ENCODE measurements around the gene SLC38A10. TPM values are rescaled to one million over a fixed set of nuclear protein-coding genes. Genes with fewer than 3 reads are reported as not detected.

Gene SLC38A10
- polyA plus RNA-seq, 1 donor (not counting 4 experiments of a cell fraction or from before 2014, with no cell fraction given): 16.8 TPM

- Histone ChIP-seq H3K9me1 (ENCODE audit: control insufficient read depth, extremely low read depth, insufficient read depth, low read length) (no peaks in the 10 kb centered on the region), H3K36me3 (ENCODE audit: control insufficient read depth in 2 of 2, extremely low read depth in 1 of 2, insufficient read depth in 2 of 2, low read length in 2 of 2) (no peaks in the 10 kb centered on the region), H3K27me3 (ENCODE audit: control insufficient read depth, extremely low read depth, insufficient read depth, low read length) (peaks cover 12% of the 10 kb centered on the region), H3K27ac (ENCODE audit: control insufficient read depth, insufficient read depth, low read length) (no peak overlapping the region), H3K79me2 (ENCODE audit: control insufficient read depth, insufficient read depth, low read length) (no peaks in the 10 kb centered on the region), H2AFZ (ENCODE audit: control insufficient read depth, low read length) (no peak overlapping the region), H3K4me2 (ENCODE audit: control insufficient read depth, extremely low read depth, insufficient read depth, low read depth, low read length) (no peak overlapping the region), H3K4me1 (ENCODE audit: control insufficient read depth, extremely low read depth, insufficient read depth, low read length) (peaks cover 4% of the 10 kb centered on the region), H3K4me3 (ENCODE audit: control insufficient read depth in 2 of 3, extremely low read depth in 1 of 3, insufficient read depth in 2 of 3, low read depth in 1 of 3, low read length in 3 of 3) (no peak overlapping the region), H3K9ac (ENCODE audit: control insufficient read depth, extremely low read depth, insufficient read depth, low read length) (no peak overlapping the region), H3K9me3 (ENCODE audit: control insufficient read depth, low read depth, low read length) (no peaks in the 10 kb centered on the region), H4K20me1 (ENCODE audit: control insufficient read depth, extremely low read depth, insufficient read depth, low read length) (no peaks in the 10 kb centered on the region)
- FAIRE-seq (no peak), DNase-seq (ENCODE audit: low read depth, low spot score) (no peak)
- TF ChIP-seq CTCF (optimal IDR thresholded peaks at IDR 0.05 in 1 of 3, IDR thresholded peaks at IDR 0.05 in 1 of 3, conservative IDR thresholded peaks at IDR 0.05 in 1 of 3; ENCODE audit: extremely low read depth in 1 of 3, insufficient read depth in 2 of 3, low read length in 3 of 3) (no peak), EZH2 (IDR thresholded peaks at IDR 0.05; ENCODE audit: low read length) (no peak)
- dilution Hi-C loops (cut with MboI; ENCODE audit: extremely low pct_ligation_motif_present, low sequenced_read_pairs): no loop called here
Measured at GRCh38 chr17:81315129-81315884, 20.2 kb upstream of the SLC38A10 start.

DNA sequence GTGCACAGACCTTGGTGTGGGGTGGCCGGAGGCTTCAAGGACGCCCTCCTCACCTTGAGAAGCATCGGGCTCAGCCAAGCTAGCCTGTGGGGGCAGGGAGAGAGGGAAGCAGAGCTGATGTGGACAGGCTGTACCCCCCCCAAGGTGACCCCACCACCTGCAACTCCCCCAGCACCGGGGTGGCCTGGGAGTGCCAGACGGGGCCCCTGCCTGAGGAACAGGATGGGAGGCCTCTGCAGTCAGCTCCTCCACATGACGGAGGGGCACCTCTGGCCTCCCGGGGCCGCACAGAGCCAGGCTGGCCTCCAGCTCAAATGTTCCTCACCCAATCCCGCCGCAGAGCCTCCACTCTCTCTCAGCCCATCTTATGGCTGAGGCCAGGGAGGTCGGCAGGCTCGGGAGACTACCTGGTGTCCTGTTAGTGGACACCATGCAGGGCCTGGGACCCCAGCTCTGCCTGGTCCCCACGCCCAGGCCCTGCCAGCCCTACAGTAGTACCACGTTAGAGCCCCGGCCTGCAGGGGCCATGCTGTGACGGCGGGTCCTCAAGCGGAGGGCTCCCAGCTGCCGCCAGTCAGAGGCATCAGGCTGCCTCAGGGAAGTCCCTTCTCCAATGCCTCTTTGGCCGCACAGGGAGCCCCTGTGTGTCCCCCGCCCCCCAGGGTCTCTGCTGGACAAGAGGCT is 19.4 kb upstream of the SLC38A10 start:
- no peaks in the 10 kb centered on the region for H3K36me3 ChIP-seq (ENCODE audit: control insufficient read depth in 2 of 2, extremely low read depth in 1 of 2, insufficient read depth in 2 of 2, low read length in 2 of 2)
- no peak overlapping the region for H3K4me2 ChIP-seq (ENCODE audit: control insufficient read depth, extremely low read depth, insufficient read depth, low read depth, low read length)
- FAIRE-seq: no peak
- dilution Hi-C loops (cut with MboI; ENCODE audit: extremely low pct_ligation_motif_present, low sequenced_read_pairs): no loop called here
- peaks cover 10% of the 10 kb centered on the region for H3K4me1 ChIP-seq (ENCODE audit: control insufficient read depth, extremely low read depth, insufficient read depth, low read length)
- H3K9ac ChIP-seq (ENCODE audit: control insufficient read depth, extremely low read depth, insufficient read depth, low read length): no peak overlapping the region
- no peak for TF ChIP-seq CTCF (optimal IDR thresholded peaks at IDR 0.05 in 1 of 3, IDR thresholded peaks at IDR 0.05 in 1 of 3, conservative IDR thresholded peaks at IDR 0.05 in 1 of 3; ENCODE audit: extremely low read depth in 1 of 3, insufficient read depth in 2 of 3, low read length in 3 of 3)
- no peak for TF ChIP-seq EZH2 (IDR thresholded peaks at IDR 0.05; ENCODE audit: low read length)
- no peaks in the 10 kb centered on the region for H3K79me2 ChIP-seq (ENCODE audit: control insufficient read depth, insufficient read depth, low read length)
- H3K4me3 ChIP-seq (ENCODE audit: control insufficient read depth in 2 of 3, extremely low read depth in 1 of 3, insufficient read depth in 2 of 3, low read depth in 1 of 3, low read length in 3 of 3): no peak overlapping the region
- H3K27me3 ChIP-seq (ENCODE audit: control insufficient read depth, extremely low read depth, insufficient read depth, low read length): peaks cover 12% of the 10 kb centered on the region
- H3K27ac ChIP-seq (ENCODE audit: control insufficient read depth, insufficient read depth, low read length): no peak overlapping the region
- H4K20me1 ChIP-seq (ENCODE audit: control insufficient read depth, extremely low read depth, insufficient read depth, low read length): no peaks in the 10 kb centered on the region
- H3K9me1 ChIP-seq (ENCODE audit: control insufficient read depth, extremely low read depth, insufficient read depth, low read length): no peaks in the 10 kb centered on the region
- no peak for DNase-seq (ENCODE audit: low read depth, low spot score)
- no peaks in the 10 kb centered on the region for H3K9me3 ChIP-seq (ENCODE audit: control insufficient read depth, low read depth, low read length)
- H2AFZ ChIP-seq (ENCODE audit: control insufficient read depth, low read length): no peak overlapping the region
